Neuronal stem cell (in vitro differentiated cells): ENCODE data around the gene CAPRIN2.

ENCODE experiments used
- DNase-seq: peaks from one replicate; pipeline ENCODE4 v3.0.0-alpha.2; 2013; ENCODE audit warnings: low spot score
- H2AFZ ChIP-seq: one replicate; pipeline ENCODE4 v1.6.1; 2013; ENCODE audit warnings: mild to moderate bottlenecking, low read length, inconsistent platforms
- H2AK5ac ChIP-seq: 2 replicates; pipeline ENCODE4 v1.6.1; 2013; ENCODE audit warnings: low read depth, mild to moderate bottlenecking, inconsistent platforms, low read length, moderate library complexity, mixed read lengths
- H2BK120ac ChIP-seq: 2 replicates; pipeline ENCODE4 v1.6.1; 2013; ENCODE audit warnings: low read depth, mild to moderate bottlenecking, inconsistent platforms, low read length, moderate library complexity, mixed read lengths
- H2BK12ac ChIP-seq: one replicate; pipeline ENCODE4 v1.6.1; 2013; ENCODE audit warnings: low read length, inconsistent platforms
- H2BK15ac ChIP-seq: 2 replicates; pipeline ENCODE4 v1.6.1; 2013; ENCODE audit warnings: mild to moderate bottlenecking, low read length, inconsistent platforms, mixed read lengths
- H2BK5ac ChIP-seq: one replicate; pipeline ENCODE4 v1.6.1; 2013; ENCODE audit warnings: inconsistent platforms, mild to moderate bottlenecking, low read length, moderate library complexity
- H3K14ac ChIP-seq: one replicate; pipeline ENCODE4 v1.6.1; 2013; ENCODE audit warnings: low read length, inconsistent platforms
- H3K18ac ChIP-seq: 2 replicates; pipeline ENCODE4 v1.6.1; 2013; ENCODE audit warnings: low read length, inconsistent platforms
- H3K23ac ChIP-seq: 2 replicates; pipeline ENCODE4 v1.6.1; 2013; ENCODE audit warnings: low read depth, mild to moderate bottlenecking, mixed read lengths, low read length, inconsistent platforms; ENCODE audit not compliant: poor library complexity
- H3K27ac ChIP-seq: replicated peaks from 3 replicates; pipeline ENCODE4 v1.5.1; 2013; ENCODE audit warnings: low read length, inconsistent platforms
- H3K27me3 ChIP-seq, 3 experiments: 2 replicates each; pipeline ENCODE4 v1.6.1; 2013; ENCODE audit warnings: low read length in 3 of 3, mild to moderate bottlenecking in 2 of 3, inconsistent platforms in 1 of 3, low read depth in 1 of 3, mixed read lengths in 1 of 3, moderate library complexity in 1 of 3; ENCODE audit not compliant: control insufficient read depth in 3 of 3, insufficient read depth in 3 of 3
- H3K36me3 ChIP-seq, 2 donors: replicated peaks in 1 of 2; 2 replicates each; pipeline ENCODE4 v1.6.1; 2013; ENCODE audit warnings: low read length in 2 of 2; ENCODE audit not compliant: control insufficient read depth in 2 of 2, insufficient read depth in 2 of 2
- H3K4ac ChIP-seq: 2 replicates; pipeline ENCODE4 v1.6.1; 2013; ENCODE audit warnings: inconsistent platforms, mild to moderate bottlenecking, low read length, moderate library complexity
- H3K4me1 ChIP-seq, 2 donors: 1 replicate in 1 of 2; 2 replicates in 1 of 2; pipeline ENCODE4 v1.6.1; 2013; ENCODE audit warnings: low read length in 2 of 2, low read depth in 1 of 2; ENCODE audit not compliant: control insufficient read depth in 2 of 2, insufficient read depth in 1 of 2
- H3K4me2 ChIP-seq: one replicate; pipeline ENCODE4 v1.6.1; 2013; ENCODE audit warnings: mild to moderate bottlenecking, low read length, inconsistent platforms; ENCODE audit not compliant: insufficient read depth, poor library complexity, severe bottlenecking
- H3K4me3 ChIP-seq, 2 donors: 2 replicates each; pipeline ENCODE4 v1.5.1; 2013; ENCODE audit warnings: low read length in 2 of 2, mild to moderate bottlenecking in 2 of 2, inconsistent platforms in 1 of 2, moderate library complexity in 1 of 2
- H3K79me1 ChIP-seq: one replicate; pipeline ENCODE4 v1.6.1; 2013; ENCODE audit warnings: low read depth, mild to moderate bottlenecking, inconsistent platforms, low read length, moderate library complexity
- H3K9ac ChIP-seq: one replicate; pipeline ENCODE4 v1.6.1; 2013; ENCODE audit warnings: mild to moderate bottlenecking, low read depth, low read length, inconsistent platforms; ENCODE audit not compliant: poor library complexity
- H3K9me3 ChIP-seq, 2 donors: replicated peaks in 1 of 2; 2 replicates each; pipeline versions ENCODE3 to v1.6.1; 2013; ENCODE audit warnings: low read length in 2 of 2, mild to moderate bottlenecking in 2 of 2, inconsistent platforms in 1 of 2, low read depth in 1 of 2, mixed read lengths in 1 of 2, moderate library complexity in 1 of 2; ENCODE audit not compliant: control insufficient read depth in 2 of 2, insufficient read depth in 1 of 2
- H4K8ac ChIP-seq: one replicate; pipeline ENCODE4 v1.6.1; 2013; ENCODE audit warnings: low read depth, mild to moderate bottlenecking, inconsistent platforms, low read length, moderate library complexity
- H4K91ac ChIP-seq: one replicate; pipeline ENCODE4 v1.6.1; 2013; ENCODE audit warnings: low read length, low read depth, mild to moderate bottlenecking, inconsistent platforms; ENCODE audit not compliant: poor library complexity
- WGBS, 2 donors: extraction: QIAGEN DNeasy Blood & Tissue Kit; methylation state at CpG; one replicate each; pipeline ENCODE4 v1.1.7; 2013; ENCODE audit warnings: missing lambda C conversion rate in 2 of 2, mixed read lengths in 1 of 2; ENCODE audit not compliant: insufficient read length in 2 of 2, insufficient replicate concordance in 1 of 2; ENCODE audit errors: extremely low coverage in 2 of 2; 5-methylcytosine and 5-hydroxymethylcytosine counted together

Gene CAPRIN2

GRCh38 chr12:30661210-30661609 is 93.5 kb downstream of the CAPRIN2 start:
- no peak overlapping the region for H2AFZ ChIP-seq
- no peaks in the 10 kb centered on the region for H3K9me3 ChIP-seq
- H3K79me1 ChIP-seq: no peaks in the 10 kb centered on the region
- no peak overlapping the region for H2BK120ac ChIP-seq
- H3K27ac ChIP-seq: no peak overlapping the region
- no peak overlapping the region for H2BK15ac ChIP-seq
- no peak overlapping the region for H4K91ac ChIP-seq
- H2BK12ac ChIP-seq: no peak overlapping the region
- H2BK5ac ChIP-seq: no peak overlapping the region
- no peak overlapping the region for H4K8ac ChIP-seq
- no peak overlapping the region for H3K14ac ChIP-seq
- H2AK5ac ChIP-seq: no peak overlapping the region
- no peak overlapping the region for H3K4ac ChIP-seq
- H3K27me3 ChIP-seq: no peaks in the 10 kb centered on the region
- no peak overlapping the region for H3K18ac ChIP-seq
- no peak overlapping the region for H3K9ac ChIP-seq
- no CpG with 5 or more reads among the region's 4 CpGs for WGBS, 2 donors
- no peak overlapping the region for H3K4me2 ChIP-seq
- peaks cover 1 to 83% of the 10 kb centered on the region in 2 donors for H3K36me3 ChIP-seq
- no peaks in the 10 kb centered on the region for H3K4me1 ChIP-seq
- H3K4me3 ChIP-seq: no peak overlapping the region
- no peak for DNase-seq
- no peak overlapping the region for H3K23ac ChIP-seq
